ENCODE measurements around the gene SPOCK1.

SPOCK1 gene

GRCh38 chr5:137035480-137035878, 463.6 kb downstream of the SPOCK1 start:
- no peak for DNase-seq (ENCODE audit: extremely low spot score)
- no peak for TF ChIP-seq CTCF (IDR thresholded peaks at IDR 0.05; ENCODE audit: control extremely low read depth, extremely low read depth, low read depth, missing control alignments)
- POLR2A ChIA-PET: no interaction called here
- CTCF ChIA-PET: interaction anchor here (1.3 to 2.7 kb wide), 2 partner anchors 8 to 36 kb away, joined by 3 to 8 read pairs; no protein-coding TSS in a partner anchor

DNA sequence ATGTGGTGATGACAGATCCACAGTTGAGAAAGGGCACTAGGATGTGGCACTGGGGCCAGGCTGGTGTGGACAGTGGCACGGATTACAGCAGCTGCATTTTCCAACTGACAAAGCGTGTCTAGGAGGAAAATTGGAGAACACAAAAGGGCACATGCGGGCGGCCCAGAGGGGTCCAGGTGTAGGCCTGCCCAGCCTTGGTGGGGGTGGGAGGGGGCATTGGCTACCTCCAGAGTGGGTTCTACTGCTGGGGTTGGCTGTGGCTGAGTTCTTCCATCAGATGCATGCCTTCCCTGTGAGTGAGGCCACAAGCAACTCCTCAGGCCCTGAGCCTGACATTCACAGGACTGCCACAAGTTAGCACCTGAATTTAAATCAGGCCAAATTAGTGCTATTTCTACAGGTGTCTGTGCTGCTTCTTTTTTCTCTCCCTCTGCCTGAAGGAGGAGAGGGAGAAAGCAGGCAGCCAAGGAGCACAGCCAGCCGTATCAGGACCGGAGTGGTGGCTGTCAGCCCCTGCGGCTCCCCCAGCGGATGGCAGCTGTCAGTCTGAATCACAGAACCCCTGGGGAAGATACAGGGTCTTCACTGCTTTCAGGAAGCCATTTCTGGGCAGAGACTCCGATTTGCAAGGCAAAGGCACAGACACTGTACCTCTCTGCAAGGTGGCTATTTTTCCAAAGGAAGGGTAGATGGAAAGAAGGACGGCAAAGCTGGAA, 464.2 kb downstream of the SPOCK1 start:
- no peak for TF ChIP-seq CTCF (IDR thresholded peaks at IDR 0.05; ENCODE audit: control extremely low read depth, extremely low read depth, low read depth, missing control alignments)
- POLR2A ChIA-PET: no interaction called here
- CTCF ChIA-PET: no interaction called here
- DNase-seq (ENCODE audit: extremely low spot score): no peak

GRCh38 chr5:137034213-137034612, 464.9 kb downstream of the SPOCK1 start:
- TF ChIP-seq CTCF (IDR thresholded peaks at IDR 0.05; ENCODE audit: control extremely low read depth, extremely low read depth, low read depth, missing control alignments): no peak
- POLR2A ChIA-PET: no interaction called here
- CTCF ChIA-PET: no interaction called here
- no peak for DNase-seq (ENCODE audit: extremely low spot score)

DNA sequence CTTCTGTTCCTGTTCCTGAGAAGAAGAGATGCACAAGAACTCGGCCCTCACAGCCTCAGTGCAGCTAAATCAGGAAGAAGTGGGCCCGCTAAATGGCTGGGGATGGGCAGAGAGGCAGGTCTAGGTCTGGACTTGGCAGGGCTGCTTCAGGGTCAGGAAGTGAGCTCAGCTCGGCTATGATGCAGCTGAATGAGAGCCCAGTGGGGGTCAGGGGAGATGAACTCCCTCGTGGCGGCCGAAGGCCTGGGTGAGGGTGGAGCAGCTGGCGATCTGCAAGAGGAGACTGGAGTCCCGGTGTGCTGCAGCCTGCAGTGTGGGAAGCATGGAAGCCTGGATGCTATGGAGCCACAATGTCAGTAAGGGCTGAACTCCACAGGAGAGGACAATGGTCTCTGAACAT, 466.2 kb downstream of the SPOCK1 start:
- ChIA-PET CTCF (no interaction called here), POLR2A (no interaction called here)
- no peak for DNase-seq (ENCODE audit: extremely low spot score)
- no peak for TF ChIP-seq CTCF (IDR thresholded peaks at IDR 0.05; ENCODE audit: control extremely low read depth, extremely low read depth, low read depth, missing control alignments)

GRCh38 chr5:137027758-137028157, 471.4 kb downstream of the SPOCK1 start:
- ChIA-PET POLR2A (no interaction called here), CTCF (interaction anchor here (1.2 to 2.1 kb wide), 2 partner anchors 9 to 24 kb away, joined by 3 to 8 read pairs; no protein-coding TSS in a partner anchor)
- no peak for DNase-seq (ENCODE audit: extremely low spot score)
- TF ChIP-seq CTCF (IDR thresholded peaks at IDR 0.05; ENCODE audit: control extremely low read depth, extremely low read depth, low read depth, missing control alignments): no peak

DNA sequence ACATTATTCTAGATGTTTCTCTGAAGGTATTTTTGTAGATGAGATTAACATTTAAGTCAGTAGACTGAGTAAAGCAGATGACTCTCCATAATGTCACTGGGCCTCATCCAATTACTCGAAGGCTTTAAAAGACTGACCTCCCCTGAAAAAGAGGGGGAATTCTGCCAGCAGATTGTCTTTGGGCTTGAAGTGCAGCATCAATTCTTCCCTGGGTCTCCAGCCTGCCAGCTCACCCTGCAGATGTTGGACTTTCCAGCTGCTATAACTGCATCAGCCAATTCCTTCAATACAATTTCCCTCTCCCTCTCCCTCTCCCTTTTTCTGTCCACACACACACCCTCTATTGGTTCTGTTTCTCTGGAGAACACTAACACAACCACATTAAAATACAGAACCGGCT, 472.8 kb downstream of the SPOCK1 start:
- TF ChIP-seq CTCF (IDR thresholded peaks at IDR 0.05; ENCODE audit: control extremely low read depth, extremely low read depth, low read depth, missing control alignments): no peak
- ChIA-PET POLR2A (no interaction called here), CTCF (interaction anchor here (2.1 kb wide), 1 partner anchor 11 kb away, joined by 8 read pairs; no protein-coding TSS in a partner anchor)
- no peak for DNase-seq (ENCODE audit: extremely low spot score)

All from GM10248 (cell line).